ENCODE results near the gene SLC51B. TPM values are rescaled to one million over a fixed set of nuclear protein-coding genes. Genes with fewer than 3 reads are reported as not detected.

SLC51B gene
- polyA plus RNA-seq, 2 of the 4 experiments (the other 2 are of a cell fraction), result 12.2 to 16.1 TPM

DNA sequence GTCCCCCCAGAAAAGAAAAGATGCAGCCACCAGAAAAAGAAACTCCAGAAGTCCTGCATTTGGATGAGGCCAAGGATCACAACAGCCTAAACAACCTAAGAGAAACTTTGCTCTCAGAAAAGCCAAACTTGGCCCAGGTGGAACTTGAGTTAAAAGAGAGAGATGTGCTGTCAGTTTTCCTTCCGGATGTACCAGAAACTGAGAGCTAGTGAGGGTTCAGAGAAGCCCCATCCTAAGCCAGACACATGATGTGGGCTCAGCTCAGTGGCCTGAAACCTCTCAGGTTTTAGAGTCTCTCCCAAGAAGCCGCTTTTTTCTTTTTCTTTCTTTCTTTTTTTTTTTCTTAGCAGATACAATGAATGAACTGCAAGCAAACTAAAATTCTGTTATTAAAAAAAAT, 7.8 kb downstream of the SLC51B start:
- no peak overlapping the region for H3K27ac ChIP-seq
- DNase-seq (ENCODE audit: low read depth in 1 of 2, low spot score in 1 of 2) (no peak), FAIRE-seq (no peak), ATAC-seq (no peak)
- H3K4me3 ChIP-seq, result no peak overlapping the region
- peaks cover 48% of the 10 kb centered on the region for H3K4me1 ChIP-seq
- 71% methylated on average over 2 of the region's 2 CpGs for WGBS (ENCODE audit: missing lambda C conversion rate)
- CTCF ChIA-PET, result interaction anchor here (0.7 to 33.7 kb wide), 12 partner anchors 11 to 317 kb away, joined by 3 to 1280 read pairs (median 4); partner anchors contain the start of genes KBTBD13, RASL12 and SLC51B
- no peak overlapping the region for H3K4me2 ChIP-seq
- TF ChIP-seq NFE2L2 (conservative IDR thresholded peaks at IDR 0.05; ENCODE audit: low read length), result no peak
- TF ChIP-seq RCOR1 (IDR thresholded peaks at IDR 0.05; ENCODE audit: low read depth, low read length), result no peak
- no peak for TF ChIP-seq RNF2 (IDR thresholded peaks at IDR 0.05; ENCODE audit: borderline replicate concordance, low read depth)
- TF ChIP-seq, protein P1, sequence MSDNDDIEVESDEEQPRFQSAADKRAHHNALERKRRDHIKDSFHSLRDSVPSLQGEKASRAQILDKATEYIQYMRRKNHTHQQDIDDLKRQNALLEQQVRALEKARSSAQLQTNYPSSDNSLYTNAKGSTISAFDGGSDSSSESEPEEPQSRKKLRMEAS (IDR thresholded peaks at IDR 0.05), result no peak
- TF ChIP-seq RARB (CRISPR knock-in tag; IDR thresholded peaks at IDR 0.05), result no peak
- TF ChIP-seq ZSCAN20 (CRISPR knock-in tag; IDR thresholded peaks at IDR 0.05), result no peak
- no peak for TF ChIP-seq ESRRA (IDR thresholded peaks at IDR 0.05; ENCODE audit: borderline replicate concordance, low read length)
- no peak for TF ChIP-seq SREBF2 (IDR thresholded peaks at IDR 0.05)
- TF ChIP-seq CHD4 (IDR thresholded peaks at IDR 0.05; ENCODE audit: borderline replicate concordance), result no peak
- TF ChIP-seq POLR2AphosphoS2 (conservative IDR thresholded peaks at IDR 0.05; ENCODE audit: low read length), result no peak
- no peak for TF ChIP-seq USF2 (IDR thresholded peaks at IDR 0.05)
- TF ChIP-seq CBX8 (IDR thresholded peaks at IDR 0.05), result no peak
- no peaks in the 10 kb centered on the region for H3K9me3 ChIP-seq
- POLR2A ChIA-PET, result no interaction called here

DNA sequence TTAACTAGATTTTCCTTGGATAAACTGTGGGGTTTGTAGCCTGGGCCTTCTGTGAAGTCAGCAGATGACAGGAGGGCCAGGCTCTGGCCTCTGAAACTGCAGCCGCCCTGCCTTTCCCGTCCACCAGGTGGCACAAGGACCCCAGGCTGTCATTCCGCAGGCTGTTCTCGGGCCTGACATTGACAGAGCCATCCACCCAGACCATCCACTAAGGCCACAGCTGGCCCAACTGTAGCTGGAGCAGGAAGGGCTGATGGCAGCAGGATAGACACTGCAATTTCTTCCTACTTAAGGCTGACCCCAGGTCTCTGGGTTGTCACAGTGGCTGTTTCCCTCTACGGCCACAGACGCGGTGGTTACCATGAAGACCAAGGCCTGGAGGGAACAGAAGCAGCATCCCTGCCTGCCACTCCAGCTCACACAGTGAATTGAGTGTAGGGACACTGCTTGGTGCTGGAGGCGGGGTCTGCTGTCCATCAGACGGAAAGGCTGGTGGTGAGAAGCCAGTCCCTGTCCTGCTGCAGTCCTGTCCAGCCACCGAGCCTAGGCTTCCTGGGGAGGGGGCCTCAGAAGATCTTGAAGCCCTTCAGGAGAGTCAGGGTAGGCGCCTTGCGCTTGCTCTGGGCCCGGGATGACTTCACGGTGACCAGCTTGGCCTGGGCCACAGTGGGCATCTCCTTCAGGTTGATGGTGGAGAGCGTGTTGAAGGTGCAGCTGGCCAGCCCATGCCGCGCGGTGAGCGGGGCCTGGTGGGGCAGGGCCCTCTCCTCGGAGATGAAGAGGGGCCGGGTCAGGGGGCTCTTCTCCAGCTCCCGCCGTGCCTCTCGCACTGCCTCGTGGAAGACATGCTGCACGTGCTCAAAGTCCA, 9.4 kb downstream of the SLC51B start:
- no peak overlapping the region for H3K4me3 ChIP-seq
- peak overlapping the region; percentile 19; the same call in 2 of the 3 replicates for H3K4me2 ChIP-seq
- peak; percentile 83 to 91 for ATAC-seq
- peak overlapping the region; percentile 43 to 75 for H3K27ac ChIP-seq
- H3K9me3 ChIP-seq, result no peaks in the 10 kb centered on the region
- WGBS (ENCODE audit: missing lambda C conversion rate), result 69% methylated on average over 26 of the region's 26 CpGs
- CTCF ChIA-PET, result interaction anchor here (0.6 to 33.7 kb wide), 24 partner anchors 13 to 332 kb away, joined by 3 to 1280 read pairs (median 5); partner anchors contain the start of genes KBTBD13, PDCD7, RASL12 and SLC51B
- peak; percentile 11 for TF ChIP-seq MAFK (IDR thresholded peaks at IDR 0.05; ENCODE audit: partially characterized antibody)
- TF ChIP-seq, protein P2, sequence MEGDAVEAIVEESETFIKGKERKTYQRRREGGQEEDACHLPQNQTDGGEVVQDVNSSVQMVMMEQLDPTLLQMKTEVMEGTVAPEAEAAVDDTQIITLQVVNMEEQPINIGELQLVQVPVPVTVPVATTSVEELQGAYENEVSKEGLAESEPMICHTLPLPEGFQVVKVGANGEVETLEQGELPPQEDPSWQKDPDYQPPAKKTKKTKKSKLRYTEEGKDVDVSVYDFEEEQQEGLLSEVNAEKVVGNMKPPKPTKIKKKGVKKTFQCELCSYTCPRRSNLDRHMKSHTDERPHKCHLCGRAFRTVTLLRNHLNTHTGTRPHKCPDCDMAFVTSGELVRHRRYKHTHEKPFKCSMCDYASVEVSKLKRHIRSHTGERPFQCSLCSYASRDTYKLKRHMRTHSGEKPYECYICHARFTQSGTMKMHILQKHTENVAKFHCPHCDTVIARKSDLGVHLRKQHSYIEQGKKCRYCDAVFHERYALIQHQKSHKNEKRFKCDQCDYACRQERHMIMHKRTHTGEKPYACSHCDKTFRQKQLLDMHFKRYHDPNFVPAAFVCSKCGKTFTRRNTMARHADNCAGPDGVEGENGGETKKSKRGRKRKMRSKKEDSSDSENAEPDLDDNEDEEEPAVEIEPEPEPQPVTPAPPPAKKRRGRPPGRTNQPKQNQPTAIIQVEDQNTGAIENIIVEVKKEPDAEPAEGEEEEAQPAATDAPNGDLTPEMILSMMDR (IDR thresholded peaks at IDR 0.05), result peak; percentile 94
- TF ChIP-seq RAD21 (conservative IDR thresholded peaks at IDR 0.05 in 1 of 2, IDR thresholded peaks at IDR 0.05 in 1 of 2), result peak; percentile 95 to 98
- TF ChIP-seq HOXA7 (CRISPR knock-in tag; IDR thresholded peaks at IDR 0.05), result no peak
- TF ChIP-seq NFE2L2 (conservative IDR thresholded peaks at IDR 0.05; ENCODE audit: low read length), result no peak
- no peak for TF ChIP-seq CHD2 (IDR thresholded peaks at IDR 0.05; ENCODE audit: low read length, partially characterized antibody)
- no peak for TF ChIP-seq JUNB (IDR thresholded peaks at IDR 0.05)
- TF ChIP-seq EP300 (IDR thresholded peaks at IDR 0.05), result no peak
- peak; percentile 97 for TF ChIP-seq SMC3 (IDR thresholded peaks at IDR 0.05)
- no peak for TF ChIP-seq RARB (CRISPR knock-in tag; IDR thresholded peaks at IDR 0.05)
- no peak for TF ChIP-seq HOXB13 (CRISPR knock-in tag; IDR thresholded peaks at IDR 0.05; ENCODE audit: low read depth)
- no peak for TF ChIP-seq MAZ (IDR thresholded peaks at IDR 0.05; ENCODE audit: borderline replicate concordance, low read depth, low read length)
- no peak for TF ChIP-seq HEYL (CRISPR knock-in tag; IDR thresholded peaks at IDR 0.05)
- TF ChIP-seq POLR2AphosphoS2 (conservative IDR thresholded peaks at IDR 0.05; ENCODE audit: low read length), result no peak
- TF ChIP-seq KDM1A (IDR thresholded peaks at IDR 0.05; ENCODE audit: low read depth), result no peak
- FAIRE-seq, result no peak
- POLR2A ChIA-PET, result interaction anchor here (0.5 kb wide), 1 partner anchor 217 kb away, joined by 4 read pairs; no protein-coding TSS in a partner anchor
- DNase-seq (ENCODE audit: low read depth in 1 of 2, low spot score in 1 of 2), result peak; percentile 79 to 93
- H3K4me1 ChIP-seq, result peaks cover 51% of the 10 kb centered on the region
